GM04504 (cell line): ENCODE results near the gene ECM1.

ENCODE experiments used
- DNase-seq: peaks from one replicate; pipeline ENCODE4 v3.0.0-alpha.2; 2012; ENCODE audit warnings: low read depth

The ECM1 gene

DNA sequence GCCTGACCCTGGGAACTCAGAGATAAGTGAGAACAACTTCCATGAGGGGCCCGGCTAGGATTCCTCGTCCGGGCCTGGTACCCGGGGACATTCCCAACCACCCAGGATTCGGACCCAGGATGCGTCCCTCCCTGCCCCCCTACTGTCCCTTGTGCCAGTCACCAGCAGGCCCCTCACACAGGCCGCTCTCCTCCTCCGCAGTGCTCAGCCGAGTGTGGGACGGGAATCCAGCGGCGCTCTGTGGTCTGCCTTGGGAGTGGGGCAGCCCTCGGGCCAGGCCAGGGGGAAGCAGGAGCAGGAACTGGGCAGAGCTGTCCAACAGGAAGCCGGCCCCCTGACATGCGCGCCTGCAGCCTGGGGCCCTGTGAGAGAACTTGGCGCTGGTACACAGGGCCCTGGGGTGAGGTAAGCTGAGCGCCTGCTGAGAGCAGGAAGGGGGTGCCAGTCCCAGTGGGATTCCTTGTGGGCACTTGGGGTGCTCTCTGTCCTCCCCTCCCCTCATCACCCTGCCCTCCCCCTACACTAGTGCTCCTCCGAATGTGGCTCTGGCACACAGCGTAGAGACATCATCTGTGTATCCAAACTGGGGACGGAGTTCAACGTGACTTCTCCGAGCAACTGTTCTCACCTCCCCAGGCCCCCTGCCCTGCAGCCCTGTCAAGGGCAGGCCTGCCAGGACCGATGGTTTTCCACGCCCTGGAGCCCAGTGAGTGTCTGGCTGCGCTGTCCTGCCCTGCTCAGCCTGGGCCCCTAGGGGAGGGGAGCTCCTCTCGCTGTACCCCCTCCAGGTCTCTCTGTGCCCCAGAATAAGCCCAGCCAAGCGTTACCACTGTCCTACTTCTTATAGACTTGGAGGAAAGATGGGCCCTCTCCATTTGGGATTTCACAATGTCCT, 51.1 kb downstream of the ECM1 start:
- no peak for DNase-seq

DNA sequence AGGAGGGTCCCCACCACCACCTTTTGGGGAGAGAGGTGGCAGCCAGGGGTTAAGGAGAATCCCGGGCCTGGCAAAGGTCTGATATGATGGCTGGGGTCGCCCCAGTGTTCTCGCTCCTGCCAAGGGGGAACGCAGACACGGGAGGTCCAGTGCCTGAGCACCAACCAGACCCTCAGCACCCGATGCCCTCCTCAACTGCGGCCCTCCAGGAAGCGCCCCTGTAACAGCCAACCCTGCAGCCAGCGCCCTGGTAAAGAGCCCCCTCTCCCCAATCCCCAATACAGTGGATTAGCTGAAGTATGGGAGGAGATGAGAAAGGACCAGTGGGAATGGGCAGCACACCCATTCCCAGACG, 51.7 kb downstream of the ECM1 start:
- no peak for DNase-seq

DNA sequence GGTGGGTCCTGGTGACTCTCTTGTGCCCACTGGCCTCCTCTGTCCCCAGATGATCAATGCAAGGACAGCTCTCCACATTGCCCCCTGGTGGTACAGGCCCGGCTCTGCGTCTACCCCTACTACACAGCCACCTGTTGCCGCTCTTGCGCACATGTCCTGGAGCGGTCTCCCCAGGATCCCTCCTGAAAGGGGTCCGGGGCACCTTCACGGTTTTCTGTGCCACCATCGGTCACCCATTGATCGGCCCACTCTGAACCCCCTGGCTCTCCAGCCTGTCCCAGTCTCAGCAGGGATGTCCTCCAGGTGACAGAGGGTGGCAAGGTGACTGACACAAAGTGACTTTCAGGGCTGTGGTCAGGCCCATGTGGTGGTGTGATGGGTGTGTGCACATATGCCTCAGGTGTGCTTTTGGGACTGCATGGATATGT, 52.1 kb downstream of the ECM1 start:
- no peak for DNase-seq

DNA sequence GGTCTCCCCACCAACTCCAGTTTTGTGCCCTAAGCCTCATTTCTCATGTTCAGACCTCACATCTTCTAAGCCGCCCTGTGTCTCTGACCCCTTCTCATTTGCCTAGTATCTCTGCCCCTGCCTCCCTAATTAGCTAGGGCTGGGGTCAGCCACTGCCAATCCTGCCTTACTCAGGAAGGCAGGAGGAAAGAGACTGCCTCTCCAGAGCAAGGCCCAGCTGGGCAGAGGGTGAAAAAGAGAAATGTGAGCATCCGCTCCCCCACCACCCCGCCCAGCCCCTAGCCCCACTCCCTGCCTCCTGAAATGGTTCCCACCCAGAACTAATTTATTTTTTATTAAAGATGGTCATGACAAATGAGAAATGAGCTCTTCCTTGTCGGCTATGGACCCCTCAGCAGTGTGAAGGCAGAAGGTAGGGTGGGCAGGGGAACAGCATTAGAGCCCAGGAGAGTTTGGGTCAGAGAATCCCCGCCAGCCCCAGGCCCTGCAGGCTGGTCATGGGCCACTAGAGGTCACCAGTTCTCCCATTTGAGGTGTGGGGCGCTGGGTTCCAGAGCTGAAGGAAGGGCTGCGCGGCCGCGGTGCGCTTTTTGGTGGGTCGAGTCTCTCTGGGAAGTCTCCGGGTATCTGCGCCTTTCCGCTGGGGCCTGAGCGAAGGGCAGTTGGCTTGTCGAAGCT, 52.8 kb downstream of the ECM1 start:
- DNase-seq, result no peak

- DNase-seq, result peak; percentile 98
Observed at GRCh38 chr1:150561254-150561973, 53.5 kb downstream of the ECM1 start.

- DNase-seq, result peak; percentile 90
Observed at GRCh38 chr1:150561974-150562445, 54.1 kb downstream of the ECM1 start.

- no peak for DNase-seq
Observed at GRCh38 chr1:150562446-150563339, 54.8 kb downstream of the ECM1 start.
